ENCODE results near the gene AGRN. TPM values are rescaled to one million over a fixed set of nuclear protein-coding genes. Genes with fewer than 3 reads are reported as not detected.

The AGRN gene
- 28.3 and 37.4 TPM in 2 replicates for polyA plus RNA-seq (2011; rRNA removed)
- polyA minus RNA-seq (2011; rRNA and poly(A)+ RNA removed), result 21.9 and 22.5 TPM in 2 replicates

- no peak for DNase-seq (ENCODE audit: low read depth, low spot score)
- CTCF ChIA-PET, result interaction anchor here (0.6 to 1.4 kb wide), 2 partner anchors 13 to 18 kb away, joined by 3 to 9 read pairs; no protein-coding TSS in a partner anchor
- Histone ChIP-seq H3K4me3 (ENCODE audit: low read depth, low read length) (peak within 1 kb of the TSS; percentile 66), H3K27ac (ENCODE audit: low read depth, low read length) (no peak within 1 kb of the TSS), H3K9me3 (ENCODE audit: control insufficient read depth, insufficient read depth, low read length) (no peaks in the 10 kb centered on the region; the same call in 1 of the 2 replicates), H3K27me3 (ENCODE audit: control insufficient read depth, insufficient read depth, low read length) (no peaks in the 10 kb centered on the region)
- TF ChIP-seq CTCF (IDR thresholded peaks at IDR 0.05; ENCODE audit: low read depth, low read length), result no peak
- POLR2A ChIA-PET, result interaction anchor here (0.7 to 1.1 kb wide), 2 partner anchors 14 to 61 kb away, joined by 3 read pairs; partner anchors contain the start of gene NOC2L
Measured at GRCh38 chr1:1020000-1020404, at the start of gene AGRN. Gene AGRN (plus strand): TSS chr1:1020120. CDS start chr1:1020173, 53 bp downstream.

- CTCF ChIA-PET, result interaction anchor here (0.7 kb wide), 1 partner anchor 14 kb away, joined by 3 read pairs; no protein-coding TSS in a partner anchor
- DNase-seq (ENCODE audit: low read depth, low spot score), result no peak
- Histone ChIP-seq H3K4me3 (ENCODE audit: low read depth, low read length) (no peak overlapping the region), H3K27ac (ENCODE audit: low read depth, low read length) (no peak overlapping the region), H3K9me3 (ENCODE audit: control insufficient read depth, insufficient read depth, low read length) (peaks cover 6% of the 10 kb centered on the region; the same call in 1 of the 2 replicates), H3K27me3 (ENCODE audit: control insufficient read depth, insufficient read depth, low read length) (peaks cover 26% of the 10 kb centered on the region)
- TF ChIP-seq CTCF (IDR thresholded peaks at IDR 0.05; ENCODE audit: low read depth, low read length), result no peak
- POLR2A ChIA-PET, result no interaction called here
Measured at GRCh38 chr1:970242-970972, 49.5 kb upstream of the AGRN start.

GRCh38 chr1:970973-971730 is 48.8 kb upstream of the AGRN start:
- H3K4me3 ChIP-seq (ENCODE audit: low read depth, low read length), result no peak overlapping the region
- no peak for DNase-seq (ENCODE audit: low read depth, low spot score)
- peaks cover 6% of the 10 kb centered on the region; the same call in 1 of the 2 replicates for H3K9me3 ChIP-seq (ENCODE audit: control insufficient read depth, insufficient read depth, low read length)
- CTCF ChIA-PET, result no interaction called here
- peaks cover 26% of the 10 kb centered on the region for H3K27me3 ChIP-seq (ENCODE audit: control insufficient read depth, insufficient read depth, low read length)
- H3K27ac ChIP-seq (ENCODE audit: low read depth, low read length), result no peak overlapping the region
- no peak for TF ChIP-seq CTCF (IDR thresholded peaks at IDR 0.05; ENCODE audit: low read depth, low read length)
- POLR2A ChIA-PET, result no interaction called here

- ChIA-PET POLR2A (no interaction called here), CTCF (no interaction called here)
- H3K27ac ChIP-seq (ENCODE audit: low read depth, low read length), result no peak overlapping the region
- no peak for TF ChIP-seq CTCF (IDR thresholded peaks at IDR 0.05; ENCODE audit: low read depth, low read length)
- no peak for DNase-seq (ENCODE audit: low read depth, low spot score)
- H3K9me3 ChIP-seq (ENCODE audit: control insufficient read depth, insufficient read depth, low read length), result peaks cover 6% of the 10 kb centered on the region; the same call in 1 of the 2 replicates
- H3K4me3 ChIP-seq (ENCODE audit: low read depth, low read length), result no peak overlapping the region
- H3K27me3 ChIP-seq (ENCODE audit: control insufficient read depth, insufficient read depth, low read length), result peaks cover 26% of the 10 kb centered on the region
Measured at GRCh38 chr1:971751-972506, 48.0 kb upstream of the AGRN start.
